HG03064 (cell line): Measurements from ENCODE around the gene KIAA0825.

Experiments
- ATAC-seq: cut with Tn5 transposase; IDR thresholded peaks from one replicate; pipeline ENCODE4 v1.9.1; 2021; ENCODE audit warnings: low read depth; ENCODE audit not compliant: unreplicated experiment

KIAA0825 gene

DNA sequence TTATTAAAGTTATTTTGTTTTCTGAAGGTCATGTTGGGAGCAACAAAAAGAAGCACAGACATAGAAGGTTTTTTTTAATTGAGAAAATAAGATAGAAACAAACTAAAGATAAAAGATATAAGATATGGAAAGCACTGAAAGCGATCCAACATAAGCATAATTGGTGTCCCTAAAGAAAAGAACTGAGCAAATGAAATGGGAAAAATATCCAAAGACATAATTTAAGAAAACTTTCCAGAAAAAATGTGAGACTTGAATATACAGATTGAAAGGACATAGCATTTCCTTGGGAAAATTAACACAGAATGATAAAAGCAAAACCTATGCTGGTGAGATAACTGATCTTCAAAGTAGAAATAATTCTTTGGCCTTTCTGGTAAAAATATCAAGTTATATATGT lies 289.3 kb downstream of the KIAA0825 start:
- ATAC-seq = no peak

DNA sequence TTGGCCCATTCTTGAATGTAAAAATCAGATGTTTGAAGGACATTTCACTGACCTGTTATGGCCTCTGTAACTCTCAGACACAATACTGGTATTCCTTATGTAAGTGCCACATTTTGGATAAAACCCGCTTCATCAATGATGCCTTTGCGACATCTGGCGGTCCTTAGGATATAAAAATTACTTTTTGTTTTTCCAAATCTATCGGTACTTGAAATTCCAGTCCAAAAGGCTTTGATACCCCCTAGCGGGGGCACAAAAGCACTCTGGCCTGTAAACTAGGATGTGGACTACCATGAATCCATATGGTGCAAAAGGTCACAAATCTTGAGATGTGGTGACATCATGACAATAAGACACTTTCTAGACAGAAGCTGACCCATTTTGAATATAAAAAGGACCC lies 291.8 kb downstream of the KIAA0825 start:
- no peak for ATAC-seq

DNA sequence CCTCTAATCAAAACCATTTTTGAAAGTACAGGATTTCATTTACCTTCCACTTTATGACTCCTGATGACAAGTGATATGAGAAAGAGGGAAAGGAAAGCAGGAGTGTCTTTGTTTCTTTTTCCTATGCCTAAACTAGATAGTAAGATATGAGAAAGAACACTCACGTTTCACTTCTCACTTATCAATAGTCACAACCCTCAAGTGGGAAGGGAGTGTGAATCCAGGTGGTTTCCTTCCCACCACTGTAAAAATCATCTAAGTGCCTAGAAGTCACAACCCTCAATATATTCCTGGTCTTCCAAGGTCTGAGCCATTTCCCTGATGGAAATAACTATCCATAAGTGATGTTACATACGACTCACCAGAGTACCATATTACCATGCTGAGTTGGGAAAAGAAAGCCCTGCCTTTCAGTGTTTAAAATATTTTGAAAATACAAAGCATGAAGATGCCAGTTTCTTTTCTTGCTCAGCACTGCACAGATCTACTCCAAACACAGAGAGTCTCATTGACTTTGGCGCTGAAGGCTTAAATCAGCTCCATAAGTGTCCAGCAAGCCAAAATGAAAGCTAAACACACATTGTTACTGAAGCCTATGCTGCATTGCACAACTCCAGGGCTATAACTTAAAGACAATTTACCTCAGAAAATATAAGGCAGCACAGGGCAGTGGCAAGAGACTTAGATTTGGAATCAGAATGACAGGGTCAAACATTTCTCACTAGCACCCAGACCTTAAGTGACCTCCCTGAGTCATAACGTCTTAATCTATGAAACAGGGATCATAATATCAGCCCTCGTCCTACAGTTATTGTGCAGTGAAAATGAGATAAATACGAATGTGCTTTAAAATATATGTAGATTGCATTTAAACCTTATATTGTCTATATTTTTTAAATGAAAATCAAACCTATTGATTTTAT lies 301.2 kb downstream of the KIAA0825 start:
- no peak for ATAC-seq

DNA sequence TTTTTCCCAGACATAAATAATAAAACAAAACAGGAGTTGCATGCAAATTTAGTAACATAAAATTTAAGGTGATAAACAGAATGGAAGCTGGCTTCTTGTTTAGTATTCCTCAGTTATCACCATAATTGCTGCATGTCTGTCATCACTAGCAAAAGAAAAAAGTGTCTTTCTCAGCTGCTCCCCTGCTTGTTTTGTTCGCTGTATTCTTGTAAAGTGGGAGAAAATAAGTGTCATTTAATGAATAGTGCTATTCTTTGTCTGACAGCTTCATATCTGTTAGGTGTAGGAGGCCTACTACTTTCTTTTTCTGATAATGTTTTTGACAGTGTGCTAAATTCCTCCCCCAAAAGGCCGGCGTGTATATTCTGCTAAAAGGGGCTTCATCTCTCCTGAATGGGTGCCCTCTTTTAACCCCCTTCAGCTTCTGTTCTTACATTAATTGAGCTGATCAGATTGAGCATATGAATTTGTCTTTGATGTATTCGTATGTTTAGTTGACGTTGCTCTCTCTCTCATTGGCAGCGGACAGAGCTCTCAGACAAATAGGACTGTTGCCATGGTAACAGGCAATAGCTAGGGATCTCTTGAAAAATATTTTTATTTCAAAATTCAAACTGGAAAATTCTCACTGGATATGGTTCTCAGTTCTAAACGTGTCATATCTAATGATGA lies 303.8 kb downstream of the KIAA0825 start:
- no peak for ATAC-seq

DNA sequence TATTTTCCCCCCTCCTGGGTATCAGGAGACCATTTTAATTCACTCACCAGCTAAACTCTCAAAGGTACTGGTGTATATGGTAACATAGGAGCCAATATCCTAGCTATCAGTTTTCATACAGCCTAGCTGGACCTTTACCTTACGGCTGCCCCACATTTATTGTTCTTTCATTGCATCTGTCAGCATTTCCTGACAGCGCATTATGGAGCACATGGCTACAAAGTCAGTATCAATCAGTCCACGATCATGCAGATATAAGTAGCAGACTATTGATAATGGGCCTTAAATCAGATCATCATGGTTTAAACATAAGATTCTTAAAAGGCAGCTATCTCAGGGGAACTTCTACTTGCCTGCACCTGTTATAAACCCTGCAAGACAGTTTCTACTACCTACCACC lies 304.7 kb downstream of the KIAA0825 start:
- ATAC-seq = no peak

DNA sequence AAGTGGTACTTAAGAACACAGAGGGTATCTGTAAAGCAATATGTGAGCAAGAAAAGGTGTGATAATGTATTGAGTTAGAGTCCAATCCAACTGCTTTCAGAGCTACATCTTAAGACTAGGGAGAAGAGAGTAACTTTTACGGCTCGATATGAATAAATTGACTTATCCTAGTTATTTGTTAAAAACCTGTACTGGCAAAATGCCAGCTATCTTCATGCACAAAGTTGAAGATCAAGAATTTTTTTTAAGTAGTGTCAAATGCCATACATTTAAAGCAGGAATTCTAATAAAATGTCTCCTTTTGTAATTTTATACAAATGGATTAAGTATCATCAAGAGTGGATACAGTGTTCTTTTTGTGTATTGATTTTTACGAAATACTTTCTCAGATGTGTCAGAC lies 305.2 kb downstream of the KIAA0825 start:
- ATAC-seq = no peak

DNA sequence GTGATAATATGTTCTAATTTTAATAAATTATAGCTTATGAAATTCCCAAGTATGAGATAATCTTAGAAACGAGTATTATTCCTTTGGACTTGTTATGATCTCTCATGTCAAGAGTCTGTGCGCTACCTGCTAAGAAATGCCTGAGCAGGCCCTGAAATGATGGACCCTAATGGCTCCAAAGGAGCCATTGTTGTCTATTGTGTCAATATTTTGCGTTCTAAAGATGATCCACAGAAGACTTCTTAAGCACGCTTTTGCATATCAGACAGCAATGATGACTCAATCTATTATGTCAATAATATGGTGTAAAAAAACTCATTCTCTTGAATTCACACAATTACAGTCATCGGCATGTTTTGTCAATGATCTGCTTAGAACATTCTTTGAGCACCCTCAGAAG lies 306.1 kb downstream of the KIAA0825 start:
- ATAC-seq = no peak

DNA sequence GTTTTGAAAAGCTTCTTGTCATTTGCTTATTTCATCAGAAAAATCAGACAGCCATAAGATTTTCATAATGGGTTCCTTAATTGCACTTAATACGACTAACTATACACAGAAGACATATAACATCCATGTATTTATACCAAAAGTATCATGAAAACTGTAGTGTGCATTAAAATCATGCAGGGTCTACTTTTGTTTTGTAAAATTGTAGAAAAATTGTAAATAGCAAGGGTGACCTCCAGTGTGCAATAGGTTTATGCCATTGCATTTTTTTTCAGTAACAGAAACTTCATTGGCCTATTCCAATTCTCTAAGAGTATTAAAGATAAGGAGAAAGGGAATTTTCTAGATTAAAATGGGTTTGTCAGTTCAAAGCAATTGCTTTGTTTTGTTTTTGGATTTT lies 307.6 kb downstream of the KIAA0825 start:
- ATAC-seq = no peak

DNA sequence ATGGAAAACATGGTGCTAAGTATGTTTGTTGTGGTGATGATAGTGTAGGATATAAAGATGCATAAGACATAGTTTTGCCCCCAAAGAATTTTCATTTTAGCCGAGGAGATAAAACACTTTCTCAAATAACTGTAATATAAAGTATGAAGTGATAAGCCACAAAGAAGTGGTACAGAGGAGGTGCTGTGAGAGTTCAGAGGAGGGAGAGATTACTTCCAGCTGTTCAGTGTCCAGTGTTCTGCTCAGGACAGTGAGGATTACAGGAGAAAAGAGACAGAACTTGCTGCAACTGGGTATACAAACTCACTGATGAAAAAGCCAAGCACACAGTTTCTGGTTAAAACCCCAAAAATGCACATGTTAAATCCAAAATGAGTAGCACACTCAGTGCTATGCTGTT lies 309.3 kb downstream of the KIAA0825 start:
- no peak for ATAC-seq

DNA sequence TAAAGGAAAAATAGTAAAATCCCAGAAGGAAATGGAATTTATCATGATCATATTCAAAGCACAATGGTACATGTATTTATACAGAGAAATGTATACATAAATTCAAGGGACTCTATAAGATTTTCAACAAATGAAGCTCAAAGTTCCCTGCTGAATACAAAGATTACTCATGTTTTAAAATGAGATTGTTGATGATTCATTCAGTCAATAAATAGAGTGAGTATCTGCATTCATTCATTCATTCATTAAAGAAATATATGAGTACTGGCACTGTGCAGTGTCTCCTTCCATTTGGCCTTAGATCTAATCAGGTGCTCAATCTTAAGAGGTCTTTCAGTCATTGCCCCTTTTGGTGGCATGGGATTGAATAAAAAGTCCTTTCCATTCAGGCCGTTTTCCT lies 310.0 kb downstream of the KIAA0825 start:
- no peak for ATAC-seq

DNA sequence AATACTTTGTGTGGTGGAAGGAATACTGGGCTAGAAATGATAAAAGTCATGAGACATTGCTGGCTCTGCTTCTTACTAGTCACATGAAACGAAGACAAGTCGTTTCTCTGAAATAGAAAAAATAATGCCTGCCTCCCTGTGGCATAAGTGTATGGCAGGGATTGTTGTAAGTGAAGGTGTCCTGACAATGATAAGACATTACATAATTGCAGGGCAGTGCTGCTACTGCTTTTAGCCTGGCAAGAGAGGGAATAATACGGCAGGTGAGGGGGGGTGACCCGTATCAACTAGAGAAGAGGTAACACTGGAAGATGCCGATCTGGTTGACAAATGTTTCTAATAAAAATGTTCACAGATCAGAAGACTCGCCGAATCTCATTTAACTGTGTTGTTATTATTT lies 314.3 kb downstream of the KIAA0825 start:
- no peak for ATAC-seq

DNA sequence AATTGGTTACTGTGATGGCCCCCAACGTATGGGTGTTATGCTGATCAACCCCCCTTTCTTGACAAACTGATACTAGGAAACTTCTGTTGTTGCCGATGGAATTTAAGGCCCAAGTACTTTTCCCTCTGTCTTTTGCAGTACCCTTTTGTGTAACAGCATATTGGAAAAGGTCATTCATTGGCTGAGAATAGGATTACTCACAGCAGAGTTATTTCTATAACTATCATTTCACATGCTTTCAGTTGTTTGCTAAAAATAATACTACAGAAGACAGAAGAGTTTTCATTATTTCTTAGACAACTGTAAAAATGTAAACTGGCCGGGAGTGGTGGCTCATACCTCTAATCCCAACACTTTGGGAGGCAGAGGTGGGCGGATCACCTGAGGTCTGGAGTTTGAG lies 329.5 kb downstream of the KIAA0825 start:
- ATAC-seq = no peak

DNA sequence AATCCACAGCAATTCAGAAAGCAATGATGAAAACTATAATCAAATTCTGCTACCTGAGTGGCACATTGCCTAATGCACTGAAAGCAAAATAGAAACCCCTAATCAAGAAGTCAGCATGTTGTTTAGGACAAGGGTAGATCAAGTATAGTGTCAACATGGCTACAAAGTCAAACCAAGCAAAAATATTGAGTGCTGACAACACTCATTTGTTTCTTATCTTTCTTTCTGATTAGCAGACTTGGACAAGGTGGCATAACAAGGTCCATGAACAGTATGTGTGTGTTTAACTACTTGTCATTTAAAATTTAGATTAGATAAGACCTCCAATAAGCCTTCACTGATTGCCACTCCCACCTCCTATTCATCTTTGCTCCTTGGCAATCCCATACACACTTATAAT lies 332.4 kb downstream of the KIAA0825 start:
- ATAC-seq = no peak

DNA sequence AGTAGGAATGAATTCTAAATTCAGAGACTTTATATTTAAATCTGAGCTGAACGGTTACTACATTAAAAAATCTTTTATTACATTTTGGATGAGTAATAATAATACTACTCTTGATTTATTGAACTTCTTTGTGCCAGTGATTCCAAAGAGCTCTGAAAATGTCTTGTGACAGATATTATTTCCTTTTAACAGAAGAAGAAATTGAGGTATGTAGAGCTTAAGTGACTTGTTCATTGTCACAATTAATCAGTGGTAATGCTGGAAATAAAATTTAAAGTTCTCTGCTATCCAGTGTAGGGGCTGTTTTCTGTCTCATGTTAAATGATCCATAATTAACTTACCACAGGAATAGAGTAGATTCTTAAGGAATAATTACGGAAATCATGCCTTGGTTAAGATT lies 335.3 kb downstream of the KIAA0825 start:
- no peak for ATAC-seq

DNA sequence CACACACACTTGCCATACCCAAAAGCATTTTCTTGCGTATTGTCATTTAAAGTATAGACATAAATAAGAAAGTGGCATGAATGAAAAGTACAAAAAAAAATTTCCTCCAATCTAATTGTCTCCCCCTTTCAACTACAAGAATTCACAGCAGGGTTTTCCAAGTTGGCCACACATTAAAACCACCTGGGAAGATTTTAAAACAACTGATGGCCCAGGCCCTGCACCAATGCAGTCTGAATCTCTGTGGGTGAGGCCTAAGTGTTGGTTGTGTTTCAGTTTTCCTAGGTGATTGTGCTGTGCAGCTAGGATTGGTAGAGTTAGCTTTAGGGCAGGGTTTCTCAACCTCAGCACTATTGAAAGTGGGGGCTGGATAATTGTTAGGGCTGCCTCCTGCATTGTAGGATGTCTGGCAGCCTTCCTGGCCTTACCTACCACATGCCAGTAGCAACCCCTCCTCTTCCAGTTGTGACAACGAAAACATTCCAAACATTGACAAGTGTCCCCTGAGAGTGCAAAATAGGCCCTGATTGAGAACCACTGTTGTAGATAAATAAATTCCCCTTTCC lies 337.1 kb downstream of the KIAA0825 start:
- ATAC-seq = no peak

DNA sequence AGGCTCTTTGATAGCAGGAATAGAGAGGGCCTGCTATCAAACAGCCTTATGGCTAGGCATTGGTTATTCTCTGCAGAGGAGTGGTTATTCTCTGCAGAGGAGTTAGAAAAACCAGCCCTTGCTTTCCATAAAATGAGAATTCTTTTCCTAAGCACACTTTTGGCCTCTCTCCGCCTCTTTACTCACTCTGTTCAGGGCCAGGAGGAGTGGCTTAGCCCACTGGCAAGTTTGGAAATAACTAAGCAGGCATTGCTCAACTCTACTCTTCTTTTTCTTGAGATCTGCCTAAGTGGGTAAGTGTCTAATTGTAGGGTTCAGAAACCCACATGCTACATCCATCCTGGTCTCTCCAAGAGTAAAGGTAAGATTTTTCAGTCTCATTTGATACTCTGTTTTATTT lies 341.7 kb downstream of the KIAA0825 start:
- ATAC-seq = no peak

DNA sequence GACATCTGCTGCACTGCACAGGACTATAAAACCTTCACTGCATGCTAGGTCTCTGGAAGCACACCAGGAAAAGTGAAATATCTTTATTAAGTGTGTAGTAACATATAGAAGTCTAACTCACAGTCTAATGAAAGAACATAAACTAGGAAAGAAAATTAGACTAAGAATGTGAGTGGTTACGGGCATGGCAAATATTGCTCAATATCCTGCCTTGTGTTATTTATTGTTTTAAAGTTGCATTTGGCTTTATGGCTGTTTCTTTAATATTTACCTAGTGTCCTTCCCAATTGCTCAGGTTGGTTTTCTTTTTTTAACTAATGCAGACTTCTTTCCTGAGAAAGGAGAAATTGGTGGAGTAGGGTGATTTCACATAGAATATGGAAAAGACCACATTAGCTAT lies 342.4 kb downstream of the KIAA0825 start:
- no peak for ATAC-seq

DNA sequence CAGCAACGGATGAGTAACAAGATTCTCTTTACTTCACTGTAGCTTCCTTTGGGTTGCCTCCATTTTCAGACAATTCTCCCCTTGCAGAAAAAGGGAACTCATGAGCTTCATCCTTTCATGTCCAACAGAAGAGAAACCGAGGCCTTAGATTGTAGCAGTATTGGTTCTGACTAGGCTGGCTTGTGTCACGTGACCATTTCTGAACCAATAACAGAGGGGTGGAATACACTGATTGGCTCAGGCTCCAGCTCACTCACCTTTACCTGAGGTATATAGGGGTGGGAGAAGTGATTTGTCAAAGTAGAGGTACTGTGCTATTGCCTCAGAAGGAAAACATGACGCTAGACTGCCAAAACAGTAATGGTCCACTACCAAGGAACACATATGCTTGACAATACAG lies 343.7 kb downstream of the KIAA0825 start:
- no peak for ATAC-seq

DNA sequence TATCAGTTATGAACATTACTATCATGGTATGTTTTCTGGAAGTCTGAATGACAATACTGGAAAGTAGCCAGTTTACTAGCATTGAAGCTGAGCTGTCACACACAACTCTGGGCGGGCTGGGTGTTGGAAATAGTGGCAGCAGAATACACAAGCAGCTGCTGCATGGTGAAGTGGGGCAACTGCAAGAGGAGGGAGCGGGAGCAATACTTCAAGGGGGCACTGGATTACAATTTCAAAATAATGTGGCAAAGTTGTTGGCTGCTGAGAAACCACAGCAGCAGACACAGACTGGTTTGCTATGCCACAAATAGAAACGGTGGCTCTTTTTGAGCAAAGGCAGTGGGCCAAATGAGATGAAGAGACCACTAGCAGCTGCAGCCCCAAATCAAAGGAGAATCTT lies 350.2 kb downstream of the KIAA0825 start:
- no peak for ATAC-seq

DNA sequence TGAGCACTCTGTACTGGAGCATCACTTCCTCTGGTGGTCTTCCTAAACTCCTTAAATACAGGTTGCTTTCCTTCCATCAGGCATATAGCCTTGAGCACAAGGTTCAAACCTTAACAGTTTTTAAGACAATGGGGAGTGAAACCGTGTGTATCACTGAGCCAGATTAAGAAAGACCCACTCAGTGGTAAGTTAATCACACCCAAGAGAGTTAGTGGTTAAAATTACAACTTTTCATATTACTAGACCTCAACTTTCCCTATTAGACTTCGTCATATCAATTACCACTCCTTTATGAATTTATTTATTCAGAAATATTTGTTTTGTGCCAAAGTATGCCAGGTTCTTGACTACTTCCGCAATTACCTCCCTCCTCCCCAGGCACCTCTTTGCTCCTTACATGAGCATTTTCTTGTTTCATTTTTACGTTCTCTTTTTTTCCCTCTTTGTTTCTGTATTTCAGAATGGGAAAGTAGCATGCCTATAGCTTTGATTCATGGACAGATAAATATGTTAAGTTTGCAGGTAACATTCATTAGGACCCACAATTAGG lies 351.0 kb downstream of the KIAA0825 start:
- ATAC-seq = no peak

DNA sequence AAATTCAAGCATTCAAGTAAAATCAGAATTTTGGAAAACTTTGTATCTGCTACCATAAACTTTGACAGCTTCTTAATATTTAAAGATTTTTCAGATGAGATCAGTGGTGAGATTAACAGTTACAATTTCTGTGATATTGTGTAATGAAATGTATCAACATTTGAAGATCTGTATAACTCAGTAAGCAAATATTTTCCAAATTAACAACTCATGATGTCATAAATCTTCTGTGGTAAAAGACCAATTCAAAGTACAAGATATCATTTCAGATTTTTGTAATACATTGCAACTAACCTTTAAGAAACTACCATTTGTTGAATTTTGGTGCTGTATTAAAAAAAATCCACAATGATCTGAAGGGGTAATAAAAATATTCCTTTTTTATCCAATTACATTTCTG lies 352.2 kb downstream of the KIAA0825 start:
- no peak for ATAC-seq
